Mammary epithelial cell (primary cell): Measurements from ENCODE around the gene HUS1.

Source experiments
- CTCF ChIP-seq, 2 donors: IDR thresholded peaks in 1 of 2; conservative IDR thresholded peaks in 1 of 2; 2 replicates each; pipeline ENCODE4 v1.5.1; 2011 to 2012; ENCODE audit warnings: inconsistent platforms in 2 of 2, low read length in 2 of 2, mild to moderate bottlenecking in 2 of 2, control low read depth in 1 of 2, low read depth in 1 of 2; ENCODE audit not compliant: insufficient read depth in 1 of 2; ENCODE audit errors: extremely low read depth in 1 of 2
- EZH2 ChIP-seq: IDR thresholded peaks from 2 replicates; pipeline ENCODE4 v1.6.1; 2012; ENCODE audit warnings: low read length, inconsistent platforms, borderline replicate concordance

GRCh38 chr7:48009257-48009656, 29.8 kb upstream of the HUS1 start:
- TF ChIP-seq EZH2 = no peak
- no peak for TF ChIP-seq CTCF (conservative IDR thresholded peaks at IDR 0.05 in 1 of 2, IDR thresholded peaks at IDR 0.05 in 1 of 2; ENCODE audit: extremely low read depth in 1 of 2, insufficient read depth in 1 of 2, low read depth in 1 of 2, low read length in 2 of 2)
